Endometrial microvascular endothelial cells (primary cell): ENCODE data around the gene CCNQ. TPM values are rescaled to one million over a fixed set of nuclear protein-coding genes. Genes with fewer than 3 reads are reported as not detected.

Experiments
- in situ Hi-C: cut with HindIII; loops from 2 replicates; pipeline ENCODE4 v1.10.0; 2017; ENCODE audit warnings: low sequenced_read_pairs, low pct_unique_long_range_greater_than_20kb; ENCODE audit errors: inconsistent ontology term
- total RNA-seq: library from RNA; depleted of rRNA; stranded (reverse); fragments of >200 nt; gene quantifications from one replicate; pipeline ENCODE4 v1.2.3, GENCODE V29; 2015; ENCODE audit errors: inconsistent ontology term

The CCNQ gene
- total RNA-seq, 1 donor from 2014 or later, result 52.3 TPM

- in situ Hi-C loops, result no loop called here
These were observed 3.7 kb upstream of the CCNQ start for GRCh38 chrX:153602601-153603000.

DNA sequence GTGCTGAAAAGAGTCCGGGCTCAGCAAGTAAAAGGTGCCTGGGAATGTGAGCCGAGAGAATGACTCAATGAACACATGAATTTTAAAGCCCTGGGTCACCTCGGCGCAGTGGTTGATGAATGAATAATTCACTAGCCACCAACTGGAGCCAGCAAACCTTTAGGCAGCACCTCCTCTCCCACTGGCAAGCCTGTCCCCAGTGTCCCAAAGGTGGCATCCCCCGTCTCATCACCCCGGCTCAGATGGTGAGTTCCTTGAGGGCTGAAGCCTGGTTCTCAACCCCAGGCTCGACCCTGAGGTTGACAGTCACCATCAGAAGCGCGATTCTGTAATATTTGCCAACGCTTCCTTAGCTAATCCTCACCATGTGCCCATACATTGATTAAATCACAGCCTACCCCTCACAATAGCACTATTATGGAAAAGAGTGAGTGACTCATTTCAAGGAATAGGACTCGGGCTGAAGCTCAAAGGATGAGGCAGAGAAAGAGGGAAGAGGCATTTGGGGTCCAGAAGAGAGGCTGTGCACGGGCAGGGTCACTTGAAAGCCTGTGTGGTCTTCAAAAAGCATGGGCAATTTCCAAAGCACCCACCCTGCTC, 2.7 kb upstream of the CCNQ start:
- in situ Hi-C loops, result no loop called here

DNA sequence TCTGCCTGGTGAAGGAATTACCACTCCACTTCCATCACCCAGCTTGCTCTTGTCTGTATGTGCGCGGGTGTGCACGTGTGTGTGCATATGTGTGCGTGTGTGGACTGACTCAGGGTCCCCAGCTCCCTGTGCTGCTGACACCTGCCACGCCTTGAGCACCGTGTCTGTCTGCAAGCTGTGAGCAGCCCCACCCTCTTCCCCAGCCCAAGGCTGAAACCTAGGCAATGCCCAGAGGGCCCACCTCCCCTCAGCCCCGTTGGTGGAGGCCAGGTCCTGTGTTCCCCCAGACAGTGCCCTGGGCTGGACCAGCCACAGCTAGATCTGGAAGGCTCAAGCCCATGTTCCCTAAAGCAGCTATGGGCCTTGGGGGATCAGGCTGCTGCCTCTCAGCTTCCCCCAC, 2.0 kb upstream of the CCNQ start:
- in situ Hi-C loops, result no loop called here

GRCh38 chrX:153600032-153600373, 1.1 kb upstream of the CCNQ start:
- in situ Hi-C loops, result no loop called here

- in situ Hi-C loops, result no loop called here
These were observed 473 bp upstream of the CCNQ start for GRCh38 chrX:153599192-153600031.

DNA sequence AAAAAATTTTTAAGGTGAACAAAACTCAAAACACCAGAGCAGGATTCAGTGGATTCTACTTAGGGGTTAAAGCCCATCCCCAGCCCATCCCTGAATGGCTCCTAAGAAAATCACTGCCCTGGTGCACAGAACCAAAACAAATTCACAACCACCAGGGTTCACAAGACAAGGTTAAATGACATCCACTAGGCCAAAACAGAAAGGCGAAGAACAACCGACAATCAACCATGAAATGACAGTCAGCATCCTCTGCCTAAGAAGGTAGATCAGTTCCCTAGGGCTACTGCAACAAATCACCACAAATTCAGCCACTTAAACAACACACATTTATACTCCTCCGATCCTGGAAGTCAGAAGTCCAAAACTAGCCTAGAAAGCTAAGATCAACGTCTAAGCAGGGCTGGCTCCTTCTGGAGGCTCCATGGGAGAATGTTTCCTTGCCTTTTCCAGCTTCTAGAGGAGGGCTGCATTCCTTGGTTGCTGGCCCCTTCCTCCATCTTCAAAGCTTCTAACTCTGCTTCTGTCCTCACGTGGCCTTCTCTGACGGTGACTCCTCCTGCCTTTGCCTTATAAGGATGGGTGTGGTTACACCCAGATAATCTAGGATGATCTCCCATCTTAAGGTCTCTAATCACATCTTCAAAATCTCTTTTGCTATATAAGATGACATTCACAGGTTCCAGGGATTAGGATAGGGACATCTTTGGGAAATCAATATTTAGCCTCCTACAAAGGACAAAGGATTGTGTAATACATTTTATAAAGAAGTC, 1.8 kb downstream of the CCNQ start:
- in situ Hi-C loops, result no loop called here

GRCh38 chrX:153595859-153596857, 2.8 kb downstream of the CCNQ start:
- in situ Hi-C loops, result no loop called here

DNA sequence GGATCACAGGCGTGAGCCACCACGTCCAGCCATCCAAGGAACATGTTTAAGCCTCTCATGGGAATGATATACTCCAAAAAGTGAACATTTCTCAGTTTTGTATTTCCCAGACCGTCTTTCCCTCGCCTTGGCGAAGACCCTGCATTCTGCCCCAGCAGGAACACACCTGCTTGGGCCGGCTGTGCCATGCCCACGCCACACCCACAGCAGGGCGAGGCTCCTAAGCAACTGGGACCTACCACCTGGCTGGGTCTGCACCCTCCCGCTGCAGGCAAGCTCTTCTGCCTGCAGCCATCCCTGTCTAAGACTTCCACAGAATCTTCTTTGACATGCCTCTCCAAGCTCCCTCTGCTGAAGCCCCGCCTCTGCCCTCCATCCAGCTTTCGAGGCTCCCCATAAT, 3.6 kb downstream of the CCNQ start:
- in situ Hi-C loops, result no loop called here

GRCh38 chrX:153593811-153594500, 5.0 kb downstream of the CCNQ start:
- in situ Hi-C loops, result no loop called here

DNA sequence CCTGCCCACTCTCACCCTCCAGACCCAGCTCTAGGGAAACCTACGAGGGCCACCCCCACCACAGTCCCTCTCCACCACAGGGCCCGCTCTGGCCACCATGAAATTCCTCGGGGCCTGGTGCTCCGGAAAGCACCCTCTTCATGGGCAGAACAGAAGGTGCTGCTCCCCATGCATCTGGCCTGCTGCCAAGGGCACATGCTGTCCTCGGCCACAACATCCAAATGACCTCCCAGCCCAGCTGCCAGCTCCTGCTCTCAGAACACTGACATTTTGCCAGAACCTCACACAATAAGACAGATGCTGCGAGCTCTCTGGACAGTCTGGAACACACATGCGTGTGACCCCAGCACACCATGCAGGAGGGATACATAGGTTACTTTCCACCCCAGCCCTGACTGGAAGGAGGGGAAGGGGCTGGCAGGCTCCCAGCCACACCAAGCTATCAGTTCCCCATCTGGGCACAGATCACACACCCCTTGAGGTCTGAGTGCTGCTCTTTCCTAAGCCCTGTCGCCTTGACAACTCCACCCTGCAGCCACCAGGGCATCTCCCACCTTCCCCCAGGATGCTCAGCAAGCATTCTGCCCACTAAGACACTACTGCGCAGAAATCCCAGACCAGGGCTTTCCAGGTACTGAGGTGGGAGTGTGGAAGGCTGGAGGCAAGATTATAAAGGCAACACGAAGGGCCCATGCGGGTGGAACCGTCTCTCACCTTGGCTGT, 5.8 kb downstream of the CCNQ start:
- in situ Hi-C loops, result no loop called here

- in situ Hi-C loops, result no loop called here
These were observed 6.7 kb downstream of the CCNQ start for GRCh38 chrX:153592091-153592833.

DNA sequence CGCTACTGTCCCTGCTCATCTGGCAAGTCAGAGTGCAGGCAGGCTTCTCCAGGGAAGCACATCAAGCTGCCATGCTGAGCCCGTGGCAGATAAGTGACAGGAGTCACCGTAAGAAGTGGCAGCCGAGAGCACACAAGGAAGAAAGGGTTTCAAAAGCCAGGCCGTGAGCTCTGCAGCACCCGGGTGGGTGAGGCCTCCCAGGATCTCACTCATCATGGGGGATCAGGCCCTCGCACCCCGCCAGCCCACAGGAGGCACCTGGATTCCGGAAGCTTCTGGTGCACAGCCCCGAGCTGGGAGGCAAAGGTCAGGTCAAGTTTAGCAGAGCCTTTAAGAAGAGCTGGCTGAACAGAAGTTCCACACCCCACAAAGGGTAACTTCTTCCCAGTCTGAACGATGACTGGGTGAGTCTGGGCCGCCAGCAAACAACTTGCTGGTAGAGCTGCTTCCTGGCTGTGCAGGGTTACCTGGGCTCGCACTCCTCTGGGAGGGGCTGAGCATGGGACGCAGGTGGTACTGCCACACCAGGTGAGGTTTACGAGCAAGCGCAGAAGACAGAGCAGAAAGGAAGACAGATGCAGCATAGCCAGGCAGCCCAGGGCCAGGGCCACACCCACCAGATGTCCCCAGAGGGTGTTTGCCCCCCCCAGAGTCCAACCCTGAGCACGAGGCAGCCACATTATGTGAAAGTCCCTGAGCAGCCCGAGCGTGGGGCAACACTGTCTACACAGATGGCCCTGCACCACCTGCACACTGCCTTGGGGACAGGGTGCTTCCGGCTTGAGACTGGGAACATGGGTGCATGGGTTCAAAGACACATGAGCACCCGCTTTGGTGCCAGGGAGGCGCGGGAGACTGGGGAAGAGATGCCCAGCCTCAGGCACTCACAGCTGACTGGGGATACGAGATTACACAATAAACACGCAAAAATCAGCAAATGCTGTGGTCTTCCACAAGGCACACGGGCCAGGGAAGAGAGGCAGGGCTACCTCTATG, 7.7 kb downstream of the CCNQ start:
- in situ Hi-C loops, result no loop called here

DNA sequence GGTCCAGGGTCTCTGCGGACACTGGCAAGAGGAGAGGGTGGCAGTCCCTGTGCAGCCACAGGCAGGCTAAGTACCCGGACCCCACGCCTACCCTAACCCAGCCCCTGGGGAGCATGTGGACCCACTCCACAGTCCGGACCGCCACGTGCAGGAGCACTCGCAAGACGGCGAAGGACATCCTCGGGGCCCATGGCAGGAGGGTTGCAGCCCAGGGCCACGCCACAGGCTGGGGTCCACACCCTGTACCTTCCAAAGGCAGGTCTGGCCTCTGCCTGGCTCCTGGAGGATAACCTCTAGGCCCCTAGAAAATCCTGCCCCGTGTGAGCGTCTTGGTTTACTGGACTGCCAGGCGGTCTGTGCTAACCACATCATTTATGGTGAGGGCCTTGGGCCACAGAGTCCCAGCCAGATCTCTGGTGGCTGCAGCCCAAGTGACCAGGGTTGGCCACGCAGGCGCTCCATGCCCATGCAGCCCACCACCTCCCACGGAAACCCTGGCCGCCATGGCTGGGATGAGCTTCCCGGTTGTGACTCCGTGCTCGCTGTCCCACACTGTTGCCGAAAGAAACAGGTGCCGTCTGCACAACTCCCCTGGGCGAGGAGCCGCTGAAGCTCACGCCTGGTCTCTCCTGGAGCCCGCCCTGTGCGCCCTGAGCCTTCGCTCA, 10.0 kb downstream of the CCNQ start:
- in situ Hi-C loops, result no loop called here

DNA sequence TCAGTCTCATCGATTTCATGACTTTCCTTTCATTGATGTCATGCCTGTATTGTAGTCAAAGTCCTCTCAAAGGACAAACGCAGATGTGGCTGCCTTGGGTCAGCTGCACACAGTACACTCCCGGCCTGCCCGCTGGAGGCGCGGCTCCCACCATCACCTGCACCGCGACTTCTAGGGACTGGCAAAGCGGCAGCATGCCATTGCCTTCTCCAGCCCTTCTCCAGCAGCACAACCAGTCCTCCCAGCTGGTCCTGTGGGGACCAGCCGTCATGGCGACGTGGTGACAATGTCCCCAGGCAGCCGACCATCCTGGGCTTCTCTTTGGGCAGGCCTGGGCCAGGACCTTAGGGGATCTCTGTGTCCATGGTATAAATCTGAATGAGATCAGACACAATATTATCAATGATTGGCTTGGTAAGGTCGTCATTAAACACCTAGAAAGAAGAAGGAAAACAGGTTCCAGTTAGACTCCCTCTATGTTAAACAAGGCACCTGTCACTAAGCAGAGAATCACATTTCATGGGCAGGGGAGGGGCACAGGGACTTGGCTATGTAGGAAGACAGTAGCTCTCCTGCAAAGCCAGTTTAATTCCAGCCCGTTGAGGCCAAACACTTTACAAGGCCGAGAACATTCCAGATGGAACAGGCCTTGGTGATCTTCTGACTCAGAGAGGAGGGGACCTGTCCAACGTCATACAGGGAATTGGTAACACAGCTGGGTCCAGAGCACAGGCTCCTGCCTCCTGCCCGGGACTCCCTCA, 10.7 kb downstream of the CCNQ start:
- in situ Hi-C loops, result no loop called here

DNA sequence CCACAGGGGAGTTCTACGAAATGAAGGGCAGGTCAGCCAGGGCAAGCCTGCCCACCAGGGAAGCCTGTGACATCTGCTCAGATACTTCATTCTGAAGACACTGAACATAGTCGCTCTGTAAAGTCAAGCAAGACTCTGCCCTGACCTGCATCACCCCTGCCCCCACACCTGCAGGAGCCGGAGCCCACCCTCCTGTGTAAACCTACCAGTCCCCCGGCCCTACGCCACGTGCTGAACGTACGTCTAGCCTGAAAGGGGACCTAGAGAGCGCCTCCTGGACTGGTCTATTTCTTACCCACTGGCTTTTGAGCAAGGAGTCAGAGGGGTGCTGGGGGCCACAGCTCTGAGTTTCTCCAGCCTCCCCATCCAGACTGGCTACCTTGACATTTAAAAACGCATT, 11.6 kb downstream of the CCNQ start:
- in situ Hi-C loops, result no loop called here
